Measurements from ENCODE around the gene SEMA4F.

- TF ChIP-seq CTCF (IDR thresholded peaks at IDR 0.05) (no peak), POLR2A (IDR thresholded peaks at IDR 0.05) (no peak), EP300 (IDR thresholded peaks at IDR 0.05) (no peak)
Observed at GRCh38 chr2:74618410-74619083, 35.5 kb upstream of the SEMA4F start.

All from ovary (tissue), 3 donors.